HG03469 (cell line): ENCODE data around the gene TEPSIN.

Source experiments
- ATAC-seq: cut with Tn5 transposase; IDR thresholded peaks from one replicate; pipeline ENCODE4 v1.9.1; 2021; ENCODE audit warnings: mild to moderate bottlenecking, moderate library complexity, moderate number of reproducible peaks; ENCODE audit not compliant: unreplicated experiment

TEPSIN gene

GRCh38 chr17:81200695-81201580 is 37.9 kb downstream of the TEPSIN start:
- no peak for ATAC-seq

GRCh38 chr17:81200201-81200600 is 38.7 kb downstream of the TEPSIN start:
- ATAC-seq, result no peak

GRCh38 chr17:81199482-81199830 is 39.4 kb downstream of the TEPSIN start:
- ATAC-seq, result no peak

GRCh38 chr17:81198826-81199481 is 39.9 kb downstream of the TEPSIN start:
- ATAC-seq, result no peak

GRCh38 chr17:81197831-81198490 is 40.9 kb downstream of the TEPSIN start:
- ATAC-seq, result no peak

GRCh38 chr17:81197409-81197795 is 41.5 kb downstream of the TEPSIN start:
- ATAC-seq, result no peak

GRCh38 chr17:81196505-81197408 is 42.1 kb downstream of the TEPSIN start:
- no peak for ATAC-seq

- no peak for ATAC-seq
Observed at GRCh38 chr17:81195941-81196495, 42.8 kb downstream of the TEPSIN start.

- no peak for ATAC-seq
Observed at GRCh38 chr17:81194941-81195901, 43.6 kb downstream of the TEPSIN start.

GRCh38 chr17:81194225-81194760 is 44.6 kb downstream of the TEPSIN start:
- ATAC-seq, result no peak

- no peak for ATAC-seq
Observed at GRCh38 chr17:81193470-81194224, 45.2 kb downstream of the TEPSIN start.

- ATAC-seq, result no peak
Observed at GRCh38 chr17:81193051-81193410, 45.8 kb downstream of the TEPSIN start.

GRCh38 chr17:81192386-81193050 is 46.3 kb downstream of the TEPSIN start:
- no peak for ATAC-seq

GRCh38 chr17:81191646-81192045 is 47.2 kb downstream of the TEPSIN start:
- ATAC-seq, result no peak

- no peak for ATAC-seq
Observed at GRCh38 chr17:81191116-81191515, 47.7 kb downstream of the TEPSIN start.

- no peak for ATAC-seq
Observed at GRCh38 chr17:81190591-81190990, 48.3 kb downstream of the TEPSIN start.

- ATAC-seq, result no peak
Observed at GRCh38 chr17:81189670-81190530, 49.0 kb downstream of the TEPSIN start.
